Lung (tissue), 12 donors: ENCODE measurements around the gene SACS. TPM values are rescaled to one million over a fixed set of nuclear protein-coding genes. Genes with fewer than 3 reads are reported as not detected.
"Not testable (repeated sequence)": the region's sequence is repeated elsewhere in the genome, so short reads cannot be mapped to it uniquely, and the experiment has no call there.

Experiments used
- ATAC-seq: fragments of 200-7000 bp; cut with Tn5 transposase; one replicate; pipeline ENCODE4 v1.9.1; 2020; ENCODE audit warnings: moderate number of reproducible peaks; ENCODE audit not compliant: insufficient read depth, low FRiP score
- DNase-seq, 3 donors: peaks; one replicate each; pipeline ENCODE4 v3.0.0-alpha.2; 2013 to 2017
- H3K27ac ChIP-seq, 2 donors: one replicate each; pipeline ENCODE4 v1.5.1; 2013; ENCODE audit warnings: mild to moderate bottlenecking in 2 of 2, moderate library complexity in 2 of 2, control low read depth in 1 of 2, inconsistent platforms in 1 of 2, low read depth in 1 of 2, low read length in 1 of 2
- H3K27me3 ChIP-seq, 3 donors: one replicate each; pipeline ENCODE4 v1.5.1; 2013; ENCODE audit warnings: low read length in 2 of 3; ENCODE audit not compliant: control insufficient read depth in 3 of 3, insufficient read depth in 3 of 3
- H3K36me3 ChIP-seq, 4 donors: one replicate each; pipeline ENCODE4 v1.5.1; 2013; ENCODE audit warnings: low read length in 4 of 4, mild to moderate bottlenecking in 1 of 4, moderate library complexity in 1 of 4; ENCODE audit not compliant: control insufficient read depth in 4 of 4, insufficient read depth in 4 of 4
- H3K4me1 ChIP-seq, 5 donors: one replicate each; pipeline ENCODE4 v1.5.1; 2013; ENCODE audit warnings: low read length in 5 of 5, mild to moderate bottlenecking in 2 of 5, moderate library complexity in 1 of 5; ENCODE audit not compliant: control insufficient read depth in 5 of 5, insufficient read depth in 5 of 5
- H3K4me3 ChIP-seq: one replicate; pipeline ENCODE4 v1.5.1; 2013; ENCODE audit warnings: mild to moderate bottlenecking, control low read depth, moderate library complexity
- H3K9ac ChIP-seq, 2 donors: one replicate each; pipeline ENCODE4 v1.5.1; 2013; ENCODE audit warnings: low read length in 2 of 2, control low read depth in 1 of 2; ENCODE audit not compliant: insufficient read depth in 1 of 2
- H3K9me3 ChIP-seq, 4 donors: one replicate each; pipeline ENCODE4 v1.5.1; 2013; ENCODE audit warnings: low read length in 3 of 4, mild to moderate bottlenecking in 1 of 4, moderate library complexity in 1 of 4; ENCODE audit not compliant: control insufficient read depth in 4 of 4, insufficient read depth in 3 of 4
- WGBS, 2 donors: extraction: QIAGEN DNeasy Blood & Tissue Kit; methylation state at CpG; one replicate each; pipeline ENCODE4 v1.1.7; 2013; 5-methylcytosine and 5-hydroxymethylcytosine counted together
- polyA plus RNA-seq, 2 donors: library from polyadenylated mRNA; stranded (reverse); fragments of 200-250 nt; gene quantifications; one replicate each; pipeline ENCODE4 v1.2.1, GENCODE V29; 2013
- total RNA-seq, 2 donors: library from RNA; depleted of rRNA in 1 of 2; stranded (reverse); fragments of >200 nt in 1 of 2; gene quantifications; one replicate each; pipeline ENCODE4 v1.2.1, GENCODE V29; 2014 to 2021
- TF ChIP-seq, protein P1 (sequence below): IDR thresholded peaks from 2 replicates; pipeline ENCODE4 v1.5.1; 2012; ENCODE audit warnings: mild to moderate bottlenecking; ENCODE audit errors: control extremely low read depth, extremely low read depth
- donor health status: control.
- donor health status: control.
- donor health status: Bipolar disorder and iron deficiency.
- donor health status: healthy.
- donor health status: DM: yes; HTN: yes; CAD: no.

The SACS gene
- total and polyA plus RNA-seq, 4 donors = 2.5 to 21.7 (median 7.0) TPM

- H3K27ac ChIP-seq = no peak overlapping the region
- no peak overlapping the region for H3K4me3 ChIP-seq
- no peak overlapping the region for H3K9ac ChIP-seq
- TF ChIP-seq, protein P1, sequence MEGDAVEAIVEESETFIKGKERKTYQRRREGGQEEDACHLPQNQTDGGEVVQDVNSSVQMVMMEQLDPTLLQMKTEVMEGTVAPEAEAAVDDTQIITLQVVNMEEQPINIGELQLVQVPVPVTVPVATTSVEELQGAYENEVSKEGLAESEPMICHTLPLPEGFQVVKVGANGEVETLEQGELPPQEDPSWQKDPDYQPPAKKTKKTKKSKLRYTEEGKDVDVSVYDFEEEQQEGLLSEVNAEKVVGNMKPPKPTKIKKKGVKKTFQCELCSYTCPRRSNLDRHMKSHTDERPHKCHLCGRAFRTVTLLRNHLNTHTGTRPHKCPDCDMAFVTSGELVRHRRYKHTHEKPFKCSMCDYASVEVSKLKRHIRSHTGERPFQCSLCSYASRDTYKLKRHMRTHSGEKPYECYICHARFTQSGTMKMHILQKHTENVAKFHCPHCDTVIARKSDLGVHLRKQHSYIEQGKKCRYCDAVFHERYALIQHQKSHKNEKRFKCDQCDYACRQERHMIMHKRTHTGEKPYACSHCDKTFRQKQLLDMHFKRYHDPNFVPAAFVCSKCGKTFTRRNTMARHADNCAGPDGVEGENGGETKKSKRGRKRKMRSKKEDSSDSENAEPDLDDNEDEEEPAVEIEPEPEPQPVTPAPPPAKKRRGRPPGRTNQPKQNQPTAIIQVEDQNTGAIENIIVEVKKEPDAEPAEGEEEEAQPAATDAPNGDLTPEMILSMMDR = no peak
- H3K9me3 ChIP-seq = no peaks in the 10 kb centered on the region
- DNase-seq (no peak), ATAC-seq (no peak)
- no peaks in the 10 kb centered on the region for H3K27me3 ChIP-seq
- H3K4me1 ChIP-seq = peaks cover 0 to 10% (median 0%) of the 10 kb centered on the region in 5 donors
- H3K36me3 ChIP-seq = no peaks in the 10 kb centered on the region
- 79 to 95% methylated on average over 2 of the region's 2 CpGs for WGBS, 2 donors
These were observed 10.4 kb upstream of the SACS start for GRCh38 chr13:23443878-23444277.

- Histone ChIP-seq H3K9ac (no peak overlapping the region), H3K36me3 (no peaks in the 10 kb centered on the region), H3K27me3 (no peaks in the 10 kb centered on the region), H3K9me3 (no peaks in the 10 kb centered on the region), H3K4me1 (peaks cover 0 to 9% (median 0%) of the 10 kb centered on the region in 5 donors), H3K4me3 (no peak overlapping the region), H3K27ac (no peak overlapping the region)
- ATAC-seq (no peak), DNase-seq (no peak)
- TF ChIP-seq, protein P1 = no peak
- 63 to 66% methylated on average over 2 of the region's 2 CpGs for WGBS, 2 donors
These were observed 9.6 kb upstream of the SACS start for GRCh38 chr13:23443110-23443509.

DNA sequence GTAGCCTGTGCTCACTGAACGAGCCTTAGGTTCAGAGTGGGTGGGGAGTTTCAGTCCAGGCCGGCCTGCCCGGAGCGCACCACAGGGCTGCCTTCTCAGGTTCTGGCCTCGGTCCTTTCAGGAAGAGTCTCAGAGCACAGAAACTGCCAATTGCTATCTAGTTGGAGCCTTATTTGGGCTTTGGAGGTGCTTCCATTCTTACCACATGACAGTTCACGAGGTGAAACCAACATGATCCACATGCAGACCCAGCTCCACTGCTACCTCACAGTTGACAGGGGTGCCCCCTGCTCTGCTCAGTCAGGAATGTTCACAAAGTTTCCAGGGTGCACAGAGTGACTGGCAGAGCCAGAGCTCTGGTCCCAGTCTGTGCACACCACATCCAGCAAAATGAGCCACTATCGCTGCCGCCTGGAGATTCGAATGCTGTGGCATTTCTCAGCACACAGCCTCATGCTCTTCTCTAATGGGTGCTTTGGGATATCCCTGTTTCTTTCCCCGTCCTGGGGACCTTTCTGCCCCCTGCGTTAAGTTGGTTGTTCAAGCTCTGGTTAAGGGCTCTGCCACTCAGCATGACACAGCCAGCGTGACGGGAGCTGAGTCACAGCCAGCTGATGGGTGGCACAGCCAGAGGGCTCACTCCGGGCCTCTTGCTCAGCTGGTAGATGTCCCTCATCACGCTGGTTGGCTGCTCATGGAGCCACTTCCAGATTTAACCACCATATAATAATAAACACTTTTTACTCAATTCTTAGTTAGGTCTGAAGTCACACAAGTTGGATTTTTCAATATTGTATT lies 7.5 kb upstream of the SACS start:
- Histone ChIP-seq H3K4me1 (peaks cover 0 to 4% (median 0%) of the 10 kb centered on the region in 5 donors), H3K27ac (no peak overlapping the region), H3K36me3 (no peaks in the 10 kb centered on the region), H3K9me3 (no peaks in the 10 kb centered on the region), H3K9ac (no peak overlapping the region), H3K27me3 (no peaks in the 10 kb centered on the region), H3K4me3 (no peak overlapping the region)
- DNase-seq (no peak), ATAC-seq (no peak)
- TF ChIP-seq, protein P1 = no peak
- 91 to 95% methylated on average over 15 of the region's 15 CpGs for WGBS, 2 donors

DNA sequence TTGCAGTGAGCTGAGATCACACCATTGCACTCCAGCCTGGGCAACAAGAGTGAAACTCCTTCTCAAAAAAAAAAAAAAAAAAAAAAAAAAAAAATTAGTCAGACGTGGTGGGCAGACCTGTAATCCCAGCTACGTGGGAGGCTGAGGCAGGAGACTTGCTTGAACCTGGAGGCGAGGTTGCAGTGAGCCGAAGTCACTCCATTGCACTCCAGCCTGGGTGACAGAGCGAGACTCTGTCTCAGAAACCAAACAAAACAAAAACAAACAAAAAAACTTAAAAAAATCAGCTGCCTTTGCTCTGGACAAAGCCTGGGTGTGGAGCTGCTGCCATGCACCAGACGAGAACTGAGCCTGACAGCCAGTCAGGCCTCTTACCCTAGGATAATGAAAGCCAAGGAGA lies 6.8 kb upstream of the SACS start:
- ATAC-seq, H3K4me1 ChIP-seq, H3K36me3 ChIP-seq, H3K27me3 ChIP-seq, H3K9ac ChIP-seq, H3K27ac ChIP-seq, H3K4me3 ChIP-seq, DNase-seq, H3K9me3 ChIP-seq: not testable (repeated sequence)
- WGBS, 2 donors = 79 to 92% methylated on average over 6 of the region's 6 CpGs
